GM18907 (cell line): ENCODE results near the gene ARHGDIG.

Experiments
- ATAC-seq: cut with Tn5 transposase; IDR thresholded peaks from one replicate; pipeline ENCODE4 v1.9.1; 2021; ENCODE audit warnings: mild to moderate bottlenecking, moderate library complexity; ENCODE audit not compliant: unreplicated experiment

Gene ARHGDIG

DNA sequence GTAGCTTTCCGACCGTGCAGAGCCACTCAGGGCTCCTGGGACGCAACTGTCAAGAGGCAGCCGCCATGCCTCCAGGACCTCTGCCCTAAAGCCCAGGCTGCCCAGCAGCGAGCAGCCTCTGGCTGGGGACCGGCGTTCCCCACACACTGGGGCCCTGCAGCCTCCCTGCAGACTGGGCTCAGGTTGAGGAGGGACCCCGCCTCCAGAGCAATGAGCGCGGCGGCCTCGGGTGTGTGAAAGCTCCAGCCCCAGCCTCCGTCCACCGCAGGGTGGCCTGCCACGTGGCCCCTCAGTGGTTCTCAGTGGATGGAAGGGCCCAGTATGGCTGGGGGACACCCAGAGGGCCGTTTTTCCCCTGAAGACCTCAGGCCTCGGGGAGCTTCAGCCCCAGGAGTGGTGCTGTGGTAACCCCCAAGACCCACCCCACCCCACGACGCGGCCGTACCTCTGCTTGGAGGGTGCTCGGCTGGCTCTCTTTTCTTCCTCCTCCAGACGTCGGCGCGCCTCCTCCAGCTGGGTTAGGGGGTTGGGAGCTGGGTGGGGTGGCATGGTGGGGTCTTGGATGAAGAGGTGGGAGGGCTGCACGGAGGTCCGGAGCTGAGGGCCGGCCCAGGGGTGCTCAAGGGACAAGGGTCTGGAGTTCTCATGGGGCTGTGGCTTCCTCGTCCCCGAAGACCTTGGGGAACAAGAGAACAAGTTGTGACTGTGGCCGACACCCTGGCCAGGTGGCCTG is 12.8 kb downstream of the ARHGDIG start:
- ATAC-seq: no peak

DNA sequence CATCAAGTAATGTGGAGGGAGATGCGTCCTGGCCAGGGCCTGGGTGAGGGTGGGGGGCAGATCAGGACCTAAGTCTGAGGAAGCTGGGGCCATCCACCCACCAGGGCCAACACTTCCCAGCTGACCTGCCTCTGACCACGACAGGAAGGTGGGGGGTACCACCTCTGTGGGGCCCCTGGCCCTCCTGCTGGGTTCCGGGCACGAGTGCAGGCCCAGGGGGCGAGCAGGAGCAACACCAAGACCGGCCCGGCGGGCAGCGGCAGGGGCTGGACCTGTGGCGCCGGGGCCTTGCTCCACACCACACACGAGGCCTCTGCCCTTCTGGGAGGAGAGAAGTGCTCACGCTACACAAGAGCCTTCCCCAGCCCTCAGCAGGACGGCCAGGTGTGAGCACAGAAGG is 15.9 kb downstream of the ARHGDIG start:
- ATAC-seq: no peak

DNA sequence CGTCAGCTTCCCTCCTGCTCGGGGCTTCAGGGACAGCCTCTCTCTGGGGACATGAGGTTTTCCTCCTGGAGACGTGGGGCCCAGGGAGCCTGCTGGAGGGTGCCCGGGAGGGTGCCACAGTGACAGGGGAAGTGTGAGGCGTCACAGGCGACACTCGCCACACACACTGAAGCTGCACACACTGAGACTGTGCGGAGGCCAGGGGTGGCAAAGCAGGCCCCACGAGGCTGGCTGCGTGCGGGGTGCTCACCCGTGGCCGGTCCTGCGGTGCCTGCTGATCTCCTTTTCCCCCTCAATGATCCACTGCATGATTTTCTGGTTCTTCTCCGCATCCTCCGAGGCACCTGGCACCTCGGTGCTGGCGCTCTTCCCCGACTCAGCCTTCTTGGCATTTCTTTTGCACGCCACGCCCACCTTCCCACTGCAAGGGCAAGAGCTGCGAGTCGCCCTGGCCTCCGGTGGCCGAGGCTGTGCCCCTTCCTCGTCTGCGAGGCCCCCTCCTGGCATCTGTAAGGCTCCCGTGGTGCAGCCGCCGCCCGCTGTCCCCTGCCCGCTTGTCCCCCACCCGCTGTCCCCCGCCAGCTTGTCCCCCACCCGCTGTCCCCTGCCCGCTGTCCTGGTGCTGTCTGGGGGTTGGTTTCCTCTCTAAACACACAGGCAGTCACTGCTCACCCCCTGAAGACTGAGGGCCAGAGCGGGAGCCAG is 16.6 kb downstream of the ARHGDIG start:
- no peak for ATAC-seq

DNA sequence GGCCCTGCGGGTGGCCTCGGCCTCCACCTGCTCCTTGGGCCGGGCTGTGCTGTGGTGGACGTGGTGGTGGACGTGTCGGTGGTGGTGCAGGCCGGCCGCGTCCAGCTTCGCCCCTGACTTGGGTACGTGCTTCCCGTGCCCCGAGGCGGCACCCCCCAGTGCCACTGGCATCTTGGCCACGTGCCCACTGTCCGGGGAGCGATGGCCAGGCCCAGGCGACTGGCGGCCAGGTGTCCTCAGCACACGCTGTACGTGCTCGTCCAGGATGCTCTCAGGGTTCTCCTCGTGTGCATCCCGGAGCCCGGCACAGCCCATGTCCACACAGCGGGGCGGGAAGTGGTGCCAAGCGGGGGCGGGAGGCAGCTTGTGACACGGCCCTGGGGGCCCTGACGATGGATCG is 17.4 kb downstream of the ARHGDIG start:
- no peak for ATAC-seq

DNA sequence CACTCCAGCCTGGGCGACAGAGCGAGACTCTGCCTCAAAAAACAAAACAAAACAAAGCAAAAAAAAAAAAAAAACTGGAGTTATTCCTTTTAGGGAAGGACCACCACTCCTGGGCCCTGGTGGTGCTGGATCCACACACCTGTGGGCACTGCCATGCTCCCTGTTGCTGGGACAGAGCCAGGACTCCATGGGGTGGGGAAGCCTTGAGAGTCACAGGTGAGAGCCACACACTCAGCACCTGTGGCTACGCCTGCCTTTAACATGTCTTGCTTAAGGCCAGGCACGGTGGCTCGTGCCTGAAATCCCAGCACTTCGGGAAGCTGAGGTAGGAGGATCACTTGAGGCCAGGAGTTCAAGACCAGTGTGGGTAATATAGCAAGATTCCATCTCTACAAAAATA is 20.8 kb downstream of the ARHGDIG start:
- ATAC-seq: no peak

DNA sequence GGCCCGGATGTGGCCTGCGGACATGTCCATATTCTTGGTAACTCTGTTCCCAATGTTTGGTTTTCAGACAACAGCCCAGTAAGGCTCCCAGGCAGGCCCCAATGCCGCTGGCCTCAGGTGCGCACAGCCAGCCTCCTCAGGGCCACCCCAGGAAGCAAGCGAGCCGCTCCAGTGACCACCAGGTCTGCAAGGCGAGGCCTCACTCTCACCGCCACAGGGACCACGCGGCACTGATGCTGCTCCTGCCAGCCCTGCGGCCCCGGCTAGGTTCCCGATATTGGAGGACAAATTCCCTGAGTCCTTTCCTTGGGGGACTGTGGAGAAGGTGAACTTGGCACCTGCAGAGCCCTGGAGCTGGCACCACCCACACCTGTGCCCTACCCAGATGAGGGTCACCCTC is 21.6 kb downstream of the ARHGDIG start:
- no peak for ATAC-seq

DNA sequence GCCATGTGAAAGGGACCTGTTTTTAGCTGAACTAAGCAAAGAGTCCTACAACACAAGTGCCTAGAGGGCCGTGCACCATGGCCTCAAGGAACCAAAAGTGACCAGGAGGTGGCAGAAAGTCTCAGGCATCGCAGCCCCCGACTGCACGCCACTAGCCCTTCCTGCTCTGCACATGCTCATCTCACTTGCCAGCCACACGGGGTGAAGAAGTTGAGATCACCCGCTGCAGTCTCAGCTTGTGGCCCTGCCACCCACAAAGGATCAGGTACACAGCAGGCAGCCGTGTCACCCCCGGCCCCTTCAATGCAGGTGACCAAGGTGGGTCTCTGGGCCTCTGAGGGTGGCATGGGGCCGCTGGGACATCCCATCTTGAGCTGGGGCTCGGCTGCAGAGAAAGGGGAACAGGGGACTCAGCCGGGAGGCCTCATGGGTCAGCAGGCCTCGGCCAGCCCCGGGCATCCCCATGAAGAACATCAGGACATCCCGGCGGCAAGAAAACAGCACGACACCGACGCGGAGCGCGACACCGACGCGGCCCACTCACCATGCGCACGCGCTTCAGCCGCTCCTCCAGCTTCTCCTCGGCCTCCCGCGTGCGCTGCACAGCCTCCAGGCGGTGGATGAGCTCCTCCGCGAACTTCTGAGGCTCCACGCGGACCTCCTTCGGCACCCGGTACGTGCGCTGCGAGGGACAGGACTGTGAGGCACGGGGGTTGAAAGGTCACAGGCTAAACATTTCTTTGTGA is 23.5 kb downstream of the ARHGDIG start:
- ATAC-seq: no peak

DNA sequence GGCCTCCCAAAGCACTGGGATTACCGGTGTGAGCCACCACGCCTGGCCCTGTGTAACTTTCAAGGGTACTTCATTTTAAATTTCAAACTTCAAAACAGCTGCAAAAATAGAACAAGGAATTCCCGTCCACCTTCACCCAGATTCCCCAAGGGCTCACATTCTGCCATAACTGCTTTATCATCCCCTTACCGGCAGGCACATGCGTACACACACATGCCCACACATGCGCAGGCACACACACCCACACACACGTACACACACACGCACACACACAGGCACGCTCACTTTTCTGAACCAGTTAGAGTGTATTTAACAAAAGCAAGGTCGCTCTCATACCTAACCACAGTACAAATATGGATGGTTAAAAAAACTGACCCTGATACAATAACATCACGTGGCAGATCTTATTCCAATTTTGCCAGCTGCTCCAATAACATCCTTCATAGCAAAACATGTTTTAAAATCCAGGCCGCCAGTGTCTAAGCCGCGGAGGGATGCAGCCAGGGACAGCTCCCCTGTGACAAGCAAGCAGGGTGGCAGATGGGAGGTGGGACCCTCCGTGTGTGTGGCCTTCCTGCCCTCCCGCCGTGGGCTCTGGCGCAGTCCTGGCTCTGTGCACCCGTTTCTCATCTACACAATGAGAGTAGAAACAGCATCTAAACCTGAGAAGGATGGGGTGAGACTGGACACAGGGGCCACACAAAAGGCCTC is 25.7 kb downstream of the ARHGDIG start:
- ATAC-seq: no peak

DNA sequence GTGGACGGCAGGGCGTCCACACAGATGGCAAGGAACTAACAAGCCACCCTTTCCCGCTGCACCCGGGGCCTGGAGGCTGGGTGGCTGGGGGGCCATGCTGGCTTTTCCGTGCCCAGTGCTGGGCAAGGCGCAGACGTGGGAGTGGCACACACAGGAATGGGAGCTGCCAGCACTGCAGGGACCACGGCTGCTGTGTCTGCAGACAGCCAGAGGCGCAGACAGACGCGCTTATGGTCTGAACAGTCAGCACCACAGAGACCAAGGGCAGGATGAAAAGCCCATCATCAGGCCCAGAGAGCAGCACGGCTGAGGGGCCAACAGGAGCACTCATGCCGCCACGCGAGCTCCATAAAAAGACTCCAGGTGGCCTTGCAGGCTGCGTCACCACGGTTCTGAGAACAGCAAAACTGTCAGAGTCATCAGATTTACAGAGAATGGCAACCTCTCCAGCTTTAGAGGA is 26.6 kb downstream of the ARHGDIG start:
- ATAC-seq: no peak

DNA sequence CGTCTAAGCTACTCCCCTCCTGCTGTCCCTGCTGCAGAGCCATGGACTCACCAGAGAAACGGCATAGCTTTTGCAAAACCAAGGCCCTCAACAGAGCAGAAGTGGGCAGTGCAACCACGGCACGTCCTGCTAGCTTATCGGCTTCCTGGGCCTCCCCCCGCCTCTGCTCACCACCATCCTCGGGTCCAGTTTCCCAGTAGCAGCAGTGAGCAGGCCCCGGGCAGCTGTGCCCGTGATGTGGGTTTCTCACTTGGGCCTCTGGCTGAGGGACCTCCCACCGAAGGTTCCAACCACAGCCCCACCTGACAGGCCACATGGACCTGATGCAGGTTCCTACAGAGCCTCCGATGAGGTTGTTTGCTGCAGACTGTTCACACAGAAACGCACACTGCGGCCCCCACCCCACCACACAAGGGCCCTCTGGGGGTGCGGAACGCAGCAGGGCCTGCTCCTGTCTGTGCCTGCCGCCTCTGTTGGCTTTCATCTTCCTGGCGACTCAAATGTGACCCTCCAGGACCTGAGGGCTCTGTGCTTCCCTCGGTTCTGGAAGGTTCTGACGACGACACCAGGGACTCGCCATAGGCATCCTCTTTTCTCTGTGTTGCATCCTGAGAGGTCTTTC is 27.4 kb downstream of the ARHGDIG start:
- ATAC-seq: no peak

DNA sequence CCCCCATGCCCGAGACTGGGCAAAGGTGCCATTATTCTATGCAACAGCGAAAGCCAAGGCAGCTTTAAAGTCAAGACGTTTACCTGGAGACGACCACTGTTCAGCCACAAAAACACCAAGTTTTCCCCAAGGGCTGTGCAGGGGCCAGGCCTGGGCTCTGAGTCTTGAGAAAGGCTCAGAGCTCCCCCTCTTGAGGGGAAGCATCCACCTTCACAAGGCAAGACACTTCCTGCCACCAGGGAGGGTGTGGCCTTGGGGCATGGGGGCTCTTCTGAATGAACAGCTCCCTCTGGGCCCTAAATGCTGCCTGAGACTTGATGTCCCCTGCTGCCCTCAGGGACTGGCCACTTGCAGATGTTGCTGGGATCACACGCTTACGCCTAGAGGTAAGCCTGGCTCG is 29.1 kb downstream of the ARHGDIG start:
- ATAC-seq: no peak

DNA sequence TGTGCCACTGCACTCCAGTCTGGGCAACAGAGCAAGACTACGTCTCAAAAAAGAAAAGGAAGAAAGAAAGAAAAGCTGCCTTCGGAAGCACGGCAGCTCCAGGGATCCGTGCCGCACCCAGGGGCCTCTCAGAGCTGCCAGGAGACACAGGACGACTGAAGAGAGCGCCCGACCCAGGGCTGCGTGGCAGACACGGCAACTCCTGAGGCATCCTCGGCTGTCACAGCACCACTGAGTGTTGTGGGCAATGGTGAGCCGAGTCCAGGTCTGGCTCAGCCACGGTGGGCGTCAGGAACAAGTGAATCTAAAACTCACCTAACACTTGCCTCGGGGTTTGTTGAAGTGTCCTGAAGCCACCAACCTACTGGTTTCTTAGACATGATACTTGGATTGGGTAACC is 31.3 kb downstream of the ARHGDIG start:
- no peak for ATAC-seq

DNA sequence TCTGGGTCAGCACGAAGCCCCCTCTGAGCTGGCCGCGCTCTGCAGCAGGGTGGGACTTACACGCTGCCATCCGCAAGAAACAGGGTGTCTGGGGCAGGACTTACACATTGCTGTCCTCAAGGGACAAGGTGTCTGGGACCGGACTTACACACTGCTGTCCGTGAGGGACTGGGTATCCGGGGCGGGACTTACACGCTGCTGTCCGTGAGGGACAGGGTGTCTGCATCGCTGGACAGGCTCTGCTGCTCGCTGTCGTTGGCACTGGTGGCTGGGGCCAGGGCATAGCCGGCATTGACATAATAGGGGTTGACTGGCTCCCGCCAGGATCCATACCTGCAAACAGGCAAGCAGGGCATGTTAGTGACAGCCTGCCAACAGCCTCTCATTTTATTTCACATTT is 34.0 kb downstream of the ARHGDIG start:
- no peak for ATAC-seq

DNA sequence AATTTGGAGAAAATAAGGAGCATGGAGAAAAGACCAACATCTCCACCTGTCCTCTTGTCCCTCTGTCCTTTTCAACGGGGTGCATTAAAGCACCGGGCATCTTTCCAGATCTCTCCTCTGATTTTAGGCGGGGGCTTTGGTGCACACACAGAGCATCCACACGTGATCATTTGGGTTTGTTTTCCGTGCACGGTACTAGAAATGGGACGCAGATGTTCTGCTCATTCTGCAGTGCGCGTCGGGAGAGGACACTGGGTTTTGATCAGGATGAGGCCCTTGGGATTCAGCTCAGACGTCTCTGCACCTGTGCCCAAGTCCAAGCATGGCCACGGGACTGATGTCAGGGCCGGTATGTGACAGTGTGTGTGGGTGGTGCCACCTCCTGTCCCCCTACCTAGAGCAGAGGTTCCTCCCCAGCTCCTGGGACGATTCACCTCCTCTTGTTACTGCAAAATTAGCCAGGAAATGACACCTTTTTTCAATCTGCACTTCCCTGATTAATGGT is 34.5 kb downstream of the ARHGDIG start:
- ATAC-seq: no peak

DNA sequence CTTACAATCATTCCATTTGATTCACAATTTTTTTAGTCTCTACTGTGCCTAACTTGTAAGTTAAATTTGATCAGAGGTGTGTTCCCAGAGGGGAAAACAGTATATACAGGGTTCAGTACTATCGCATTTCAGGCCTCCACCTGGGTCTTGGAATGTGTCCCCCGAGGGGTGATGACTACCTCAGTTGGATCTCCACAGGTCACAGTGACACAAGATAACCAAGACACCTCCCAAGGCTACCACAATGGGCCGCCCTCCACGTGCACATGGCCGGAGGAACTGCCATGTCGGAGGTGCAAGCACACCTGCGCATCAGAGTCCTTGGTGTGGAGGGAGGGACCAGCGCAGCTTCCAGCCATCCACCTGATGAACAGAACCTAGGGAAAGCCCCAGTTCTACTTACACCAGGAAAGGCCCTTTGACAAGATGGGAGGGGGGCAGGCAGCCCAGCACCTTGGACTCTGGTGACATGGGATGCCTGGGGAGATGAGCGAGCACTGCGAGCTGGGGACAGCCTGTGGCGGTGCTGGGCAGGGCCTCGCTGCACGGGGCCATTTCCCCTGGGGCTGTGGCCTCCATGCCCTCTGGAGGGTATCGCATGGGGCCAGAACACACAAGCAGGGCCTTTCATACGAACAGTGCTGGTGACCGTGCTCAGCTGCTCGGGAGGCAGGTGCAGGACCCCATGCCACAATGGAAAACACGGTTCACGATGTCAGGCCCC is 36.5 kb downstream of the ARHGDIG start:
- ATAC-seq: no peak

DNA sequence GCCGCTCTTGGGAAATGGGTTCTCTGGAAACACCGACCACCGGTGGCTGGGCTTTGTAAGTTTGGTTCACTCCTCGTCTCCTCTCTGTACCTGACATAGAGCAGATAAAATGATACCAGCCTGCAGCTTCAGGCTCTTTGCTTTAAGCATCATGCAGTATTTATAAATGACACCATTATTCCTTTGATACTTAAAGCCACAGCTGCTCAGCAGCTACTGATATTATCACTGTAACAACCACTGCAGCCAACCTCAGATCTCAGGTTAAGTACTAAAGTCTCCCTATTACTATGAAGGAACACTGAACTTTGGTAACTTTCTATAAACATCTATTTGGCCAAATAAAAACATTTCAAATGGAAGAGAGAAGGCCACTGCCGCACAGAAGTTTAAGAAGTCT is 37.2 kb downstream of the ARHGDIG start:
- no peak for ATAC-seq

DNA sequence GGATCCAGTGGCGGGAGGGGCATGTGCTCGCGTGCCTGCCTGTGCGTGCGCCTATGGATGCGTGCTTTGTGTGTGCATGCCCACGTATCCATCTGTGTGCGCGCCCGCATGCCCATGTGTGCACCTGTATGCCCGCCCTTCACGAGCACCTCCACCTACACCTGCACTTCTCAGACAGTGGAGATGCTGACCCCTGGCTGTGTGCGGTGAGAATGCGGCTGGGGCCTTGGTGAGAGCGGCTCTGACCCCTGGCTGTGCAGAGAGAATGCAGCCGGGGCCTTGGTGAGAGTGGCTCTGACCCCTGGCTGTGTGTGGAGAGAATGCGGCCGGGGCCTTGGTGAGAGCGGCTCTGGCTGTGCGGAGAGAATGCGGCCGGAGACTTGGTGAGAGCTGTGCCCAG is 38.2 kb downstream of the ARHGDIG start:
- no peak for ATAC-seq

DNA sequence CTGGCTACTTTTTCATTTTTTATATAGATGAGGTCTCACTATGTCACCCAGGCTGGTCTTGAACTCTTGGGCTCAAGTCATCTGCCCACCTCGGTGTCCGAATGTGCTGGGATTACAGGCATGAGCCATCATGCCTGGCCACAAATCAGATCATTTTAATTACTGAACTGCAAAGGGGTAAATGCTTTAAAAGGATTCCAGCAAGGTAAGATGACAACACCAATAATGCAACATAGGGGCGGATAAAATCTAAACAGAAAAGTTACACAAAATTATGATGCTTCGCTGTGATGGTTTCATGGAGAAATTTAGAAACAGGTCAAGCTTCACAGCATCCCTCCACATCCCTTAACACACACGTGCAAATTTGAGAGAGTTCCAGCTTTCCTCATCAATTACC is 39.8 kb downstream of the ARHGDIG start:
- ATAC-seq: no peak

DNA sequence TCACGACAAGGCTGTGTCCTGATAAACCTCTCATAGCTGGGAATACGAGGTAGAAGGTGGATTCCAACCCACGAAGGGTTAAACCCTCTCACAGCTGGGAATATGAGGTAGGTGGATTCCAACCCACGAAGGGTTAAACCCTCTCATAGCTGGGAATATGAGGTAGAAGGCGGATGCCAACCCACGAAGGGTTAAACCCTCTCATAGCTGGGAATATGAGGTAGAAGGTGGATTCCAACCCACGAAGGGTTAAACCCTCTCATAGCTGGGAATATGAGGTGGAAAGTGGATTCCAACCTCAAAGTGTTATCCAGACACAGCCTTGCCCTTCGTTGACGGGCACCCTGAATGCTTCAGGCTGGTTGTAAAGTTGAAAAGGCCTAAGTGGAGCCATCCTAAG is 41.1 kb downstream of the ARHGDIG start:
- ATAC-seq: no peak
